ENCODE data around the gene RPP30. TPM values are rescaled to one million over a fixed set of nuclear protein-coding genes. Genes with fewer than 3 reads are reported as not detected.
A peak's percentile ranks its signal among the peaks of the same experiment; 100 is the strongest.

RPP30 gene
- 74.1 and 89.7 TPM in 2 replicates for total RNA-seq (2014; rRNA removed; shearing (Covaris generic))
- 139 and 142 TPM in 2 replicates for polyA plus RNA-seq (2016; fragmentation: Nextera tagmentation; extraction: Ambion mirVana)
- long read RNA-seq, transcript RPP30-202 (11 exons, 2,589 nt): major isoform, 32 of 48 reads
- long read RNA-seq, partial matches to known transcripts: 8 of 48 reads
- long read RNA-seq, other reads (novel, unspliced or antisense): 8 of 48 reads

DNA sequence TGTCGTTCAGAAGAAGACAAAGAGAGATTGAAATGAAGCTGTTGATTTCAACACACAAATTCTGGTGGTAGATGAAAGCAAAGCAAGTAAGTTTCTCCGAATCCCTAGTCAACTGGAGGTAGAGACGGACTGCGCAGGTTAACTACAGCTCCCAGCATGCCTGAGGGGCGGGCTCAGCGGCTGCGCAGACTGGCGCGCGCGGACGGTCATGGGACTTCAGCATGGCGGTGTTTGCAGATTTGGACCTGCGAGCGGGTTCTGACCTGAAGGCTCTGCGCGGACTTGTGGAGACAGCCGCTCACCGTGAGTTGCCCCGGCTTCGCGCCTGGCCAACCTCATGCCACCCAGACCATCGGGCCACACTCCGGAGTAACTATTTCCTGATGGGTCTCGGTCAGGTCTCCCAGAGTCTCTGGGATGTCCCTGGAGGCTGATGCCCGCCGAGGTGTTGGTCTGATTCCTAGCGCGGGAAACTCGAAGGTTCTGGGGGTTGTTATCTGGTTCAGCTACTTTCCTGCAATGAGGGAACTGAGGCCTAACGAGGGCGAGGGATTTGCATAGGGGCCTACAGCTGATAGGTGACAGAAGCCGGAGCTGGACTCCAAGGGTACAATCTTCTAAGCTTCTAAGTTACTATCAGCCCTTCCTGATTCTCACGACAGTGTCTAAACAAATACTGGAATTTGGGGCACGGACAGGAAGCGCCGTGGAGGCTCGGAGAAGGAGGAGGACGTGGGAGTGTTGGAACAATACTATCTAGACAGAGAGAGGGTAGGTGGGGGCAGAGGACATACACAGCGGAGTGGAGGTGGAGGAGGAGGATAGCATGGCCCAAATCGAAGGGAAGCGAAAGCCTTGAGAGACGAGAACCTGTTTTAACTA is at the start of gene RPP30:
Gene RPP30 (plus strand): TSS at position 209 of the 882 bp plus-strand sequence. CDS start 13 bp downstream, at position 222.
- Histone ChIP-seq H3K79me2 (replicated peaks; ENCODE audit: insufficient read depth) (peaks cover 36% of the 10 kb centered on the region), H3K4me3 (peak within 1 kb of the TSS; percentile 72), H4K20me1 (replicated peaks; ENCODE audit: insufficient read depth) (peaks cover 8% of the 10 kb centered on the region; the same call in 1 of the 2 replicates), H3K36me3 (ENCODE audit: insufficient read depth) (peaks cover 10% of the 10 kb centered on the region), H3K9me2 (ENCODE audit: insufficient read depth) (0 out of 2 replicates have a peak, but pooled peaks cover 4% of the 10 kb centered on the region), H3F3A (replicated peaks; ENCODE audit: low read depth) (no peaks in the 10 kb centered on the region), H3K4me1 (ENCODE audit: insufficient read depth) (peaks cover 19% of the 10 kb centered on the region), H3K27me3 (ENCODE audit: insufficient read depth) (no peaks in the 10 kb centered on the region), H2AFZ (peak within 1 kb of the TSS; percentile 99), H3K27ac (ENCODE audit: low read depth) (peak within 1 kb of the TSS; percentile 85), H3K4me2 (peak within 1 kb of the TSS; percentile 87)
- Mint-ChIP-seq H3K4me3 (peak within 1 kb of the TSS; percentile 94), H3K9me3 (peaks cover 16% of the 10 kb centered on the region), H3K27me3 (ENCODE audit: insufficient read depth, low read depth, poor library complexity) (no peaks in the 10 kb centered on the region), H3K27ac (peak within 1 kb of the TSS; percentile 97), H3K36me3 (ENCODE audit: low read depth) (peaks cover 21% of the 10 kb centered on the region), H3K4me1 (peaks cover 20% of the 10 kb centered on the region; the same call in 2 of the 3 replicates)
- peak; percentile 99 for ATAC-seq
- no peak for TF ChIP-seq ZNF114 (CRISPR knock-in tag; IDR thresholded peaks at IDR 0.05)
- peak; percentile 91 for TF ChIP-seq ETS1 (IDR thresholded peaks at IDR 0.05)
- peak; percentile 77 for TF ChIP-seq POLR2AphosphoS5 (IDR thresholded peaks at IDR 0.05; ENCODE audit: low read depth)
- DNase-seq (ENCODE audit: low spot score): peak; percentile 92

DNA sequence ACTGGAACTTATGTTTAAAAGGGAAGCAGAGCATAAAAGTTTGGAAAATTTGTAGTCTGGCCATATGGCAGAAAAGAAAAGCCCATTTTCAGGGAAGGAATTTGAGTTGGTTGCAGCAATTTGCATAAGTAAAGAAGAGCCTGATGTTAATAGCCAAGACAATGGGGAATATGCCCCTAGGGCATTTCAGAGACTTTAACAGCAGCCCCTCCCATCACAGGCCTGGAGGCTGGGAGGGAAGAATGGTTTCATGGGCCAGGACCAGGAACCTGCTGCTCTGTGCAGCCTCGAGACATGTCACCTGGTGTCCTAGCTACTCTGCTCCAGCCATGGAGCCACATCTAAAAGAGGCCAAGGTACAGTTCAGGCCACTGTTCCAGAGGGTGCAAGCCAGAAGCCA is 49.3 kb upstream of the RPP30 start:
- no peak overlapping the region for H3K4me3 Mint-ChIP-seq
- peaks cover 13% of the 10 kb centered on the region; the same call in 1 of the 2 replicates for H3K9me2 ChIP-seq (ENCODE audit: insufficient read depth)
- no peaks in the 10 kb centered on the region for H3K27me3 ChIP-seq (ENCODE audit: insufficient read depth)
- peaks cover 11% of the 10 kb centered on the region for H3K36me3 ChIP-seq (ENCODE audit: insufficient read depth)
- ATAC-seq (no peak; the same call in 2 of the 3 replicates), DNase-seq (ENCODE audit: low spot score) (peak; percentile 78)
- H2AFZ ChIP-seq: no peak overlapping the region
- no peaks in the 10 kb centered on the region for H3F3A ChIP-seq (replicated peaks; ENCODE audit: low read depth)
- H3K79me2 ChIP-seq (replicated peaks; ENCODE audit: insufficient read depth): peaks cover 93% of the 10 kb centered on the region
- no peak overlapping the region; the same call in 1 of the 2 replicates for H3K27ac ChIP-seq (ENCODE audit: low read depth)
- H3K27ac Mint-ChIP-seq: no peak overlapping the region
- H4K20me1 ChIP-seq (replicated peaks; ENCODE audit: insufficient read depth): no peaks in the 10 kb centered on the region
- no peak overlapping the region for H3K4me3 ChIP-seq
- H3K9me3 Mint-ChIP-seq: peaks cover 54% of the 10 kb centered on the region
- no peak overlapping the region for H3K4me2 ChIP-seq
- H3K4me1 Mint-ChIP-seq: peaks cover 21% of the 10 kb centered on the region
- peaks cover 31% of the 10 kb centered on the region for H3K4me1 ChIP-seq (ENCODE audit: insufficient read depth)
- peaks cover 10% of the 10 kb centered on the region for H3K27me3 Mint-ChIP-seq (ENCODE audit: insufficient read depth, low read depth, poor library complexity)
- peaks cover 84% of the 10 kb centered on the region for H3K36me3 Mint-ChIP-seq (ENCODE audit: low read depth)
- TF ChIP-seq ETS1 (IDR thresholded peaks at IDR 0.05) (no peak), EZH2phosphoT487 (IDR thresholded peaks at IDR 0.05; ENCODE audit: unreplicated experiment) (no peak), STAT1 (IDR thresholded peaks at IDR 0.05; ENCODE audit: unreplicated experiment) (no peak), POLR2AphosphoS5 (IDR thresholded peaks at IDR 0.05; ENCODE audit: low read depth) (no peak), NANOG (IDR thresholded peaks at IDR 0.05; ENCODE audit: borderline replicate concordance) (no peak), CREB1 (CRISPR knock-in tag; IDR thresholded peaks at IDR 0.05; ENCODE audit: low read depth) (no peak)
- TF ChIP-seq, protein P1, sequence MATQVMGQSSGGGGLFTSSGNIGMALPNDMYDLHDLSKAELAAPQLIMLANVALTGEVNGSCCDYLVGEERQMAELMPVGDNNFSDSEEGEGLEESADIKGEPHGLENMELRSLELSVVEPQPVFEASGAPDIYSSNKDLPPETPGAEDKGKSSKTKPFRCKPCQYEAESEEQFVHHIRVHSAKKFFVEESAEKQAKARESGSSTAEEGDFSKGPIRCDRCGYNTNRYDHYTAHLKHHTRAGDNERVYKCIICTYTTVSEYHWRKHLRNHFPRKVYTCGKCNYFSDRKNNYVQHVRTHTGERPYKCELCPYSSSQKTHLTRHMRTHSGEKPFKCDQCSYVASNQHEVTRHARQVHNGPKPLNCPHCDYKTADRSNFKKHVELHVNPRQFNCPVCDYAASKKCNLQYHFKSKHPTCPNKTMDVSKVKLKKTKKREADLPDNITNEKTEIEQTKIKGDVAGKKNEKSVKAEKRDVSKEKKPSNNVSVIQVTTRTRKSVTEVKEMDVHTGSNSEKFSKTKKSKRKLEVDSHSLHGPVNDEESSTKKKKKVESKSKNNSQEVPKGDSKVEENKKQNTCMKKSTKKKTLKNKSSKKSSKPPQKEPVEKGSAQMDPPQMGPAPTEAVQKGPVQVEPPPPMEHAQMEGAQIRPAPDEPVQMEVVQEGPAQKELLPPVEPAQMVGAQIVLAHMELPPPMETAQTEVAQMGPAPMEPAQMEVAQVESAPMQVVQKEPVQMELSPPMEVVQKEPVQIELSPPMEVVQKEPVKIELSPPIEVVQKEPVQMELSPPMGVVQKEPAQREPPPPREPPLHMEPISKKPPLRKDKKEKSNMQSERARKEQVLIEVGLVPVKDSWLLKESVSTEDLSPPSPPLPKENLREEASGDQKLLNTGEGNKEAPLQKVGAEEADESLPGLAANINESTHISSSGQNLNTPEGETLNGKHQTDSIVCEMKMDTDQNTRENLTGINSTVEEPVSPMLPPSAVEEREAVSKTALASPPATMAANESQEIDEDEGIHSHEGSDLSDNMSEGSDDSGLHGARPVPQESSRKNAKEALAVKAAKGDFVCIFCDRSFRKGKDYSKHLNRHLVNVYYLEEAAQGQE (IDR thresholded peaks at IDR 0.05; ENCODE audit: unreplicated experiment): no peak

Data from GM23338 (cell line).